HepG2 (cell line): ENCODE results near the gene LLGL2. TPM values are rescaled to one million over a fixed set of nuclear protein-coding genes. Genes with fewer than 3 reads are reported as not detected.

Experiments used
- CREM ChIP-seq, 2 experiments: sonication (generic) in 1 of 2; formaldehyde crosslinking in 1 of 2; IDR thresholded peaks; 2 replicates each; pipeline versions ENCODE4 v1.4.0 to v1.6.1; 2016 to 2020; ENCODE audit warnings: antibody characterized with exemption in 1 of 2, mild to moderate bottlenecking in 1 of 2, missing genetic modification reagents in 1 of 2
- FOXA1 ChIP-seq, 2 experiments: fragments of 450-650 bp in 1 of 2; sonication (generic) in 1 of 2; formaldehyde crosslinking in 1 of 2; IDR thresholded peaks; 2 replicates each; pipeline versions ENCODE4 v1.4.0 to v1.6.1; 2016 to 2020; ENCODE audit warnings: missing genetic modification reagents in 1 of 2
- HMGA1 ChIP-seq: sonication (generic); formaldehyde crosslinking; conservative IDR thresholded peaks from 2 replicates; pipeline ENCODE4 v1.4.0; 2020; ENCODE audit warnings: missing genetic modification reagents
- HNF4G ChIP-seq, 2 experiments: sonication (generic) in 1 of 2; formaldehyde crosslinking in 1 of 2; IDR thresholded peaks; 2 replicates each; pipeline versions ENCODE4 v1.4.0 to v1.6.1; 2011 to 2020; ENCODE audit warnings: borderline replicate concordance in 2 of 2, low read depth in 2 of 2, mild to moderate bottlenecking in 2 of 2, low read length in 1 of 2, missing genetic modification reagents in 1 of 2, moderate library complexity in 1 of 2
- MED13 ChIP-seq: sonication (generic); formaldehyde crosslinking; IDR thresholded peaks from 2 replicates; pipeline ENCODE4 v1.5.0; 2020; ENCODE audit warnings: missing genetic modification reagents
- NONO ChIP-seq, 2 experiments: fragments of 450-650 bp in 1 of 2; sonication (generic) in 1 of 2; formaldehyde crosslinking in 1 of 2; IDR thresholded peaks in 1 of 2; conservative IDR thresholded peaks in 1 of 2; 2 replicates each; pipeline versions ENCODE4 v1.6.1 to v1.8.0; 2017 to 2022; ENCODE audit warnings: mild to moderate bottlenecking in 1 of 2, missing genetic modification reagents in 1 of 2, moderate library complexity in 1 of 2
- PHF5A ChIP-seq: IDR thresholded peaks from one replicate; pipeline ENCODE4 v1.6.1; 2018; ENCODE audit warnings: low read depth, missing genetic modification reagents; ENCODE audit not compliant: unreplicated experiment
- PRMT3 ChIP-seq: sonication (generic); formaldehyde crosslinking; IDR thresholded peaks from 2 replicates; pipeline ENCODE4 v1.8.1; 2022; ENCODE audit warnings: low read depth, mild to moderate bottlenecking, moderate library complexity, missing genetic modification reagents, borderline replicate concordance
- PTBP1 ChIP-seq: fragments of 200-400 bp; formaldehyde crosslinking; IDR thresholded peaks from 2 replicates; pipeline ENCODE4 v1.6.1; 2018; ENCODE audit warnings: low read length, low read depth; ENCODE audit not compliant: poor library complexity, severe bottlenecking
- SIN3B ChIP-seq: fragments of 150-350 bp; IDR thresholded peaks from 2 replicates; pipeline ENCODE4 v1.6.1; 2014; ENCODE audit warnings: low read length
- SNAI1 ChIP-seq: sonication (generic); formaldehyde crosslinking; IDR thresholded peaks from 2 replicates; pipeline ENCODE4 v1.5.0; 2020; ENCODE audit warnings: mild to moderate bottlenecking, missing genetic modification reagents, borderline replicate concordance
- ZNF225 ChIP-seq: sonication (generic); formaldehyde crosslinking; IDR thresholded peaks from 2 replicates; pipeline ENCODE4 v1.4.0; 2020; ENCODE audit warnings: mild to moderate bottlenecking, missing genetic modification reagents
- ZNF230 ChIP-seq: sonication (generic); formaldehyde crosslinking; IDR thresholded peaks from 2 replicates; pipeline ENCODE4 v1.4.0; 2020; ENCODE audit warnings: mild to moderate bottlenecking, missing genetic modification reagents
- ZNF30 ChIP-seq: sonication (generic); formaldehyde crosslinking; IDR thresholded peaks from 2 replicates; pipeline ENCODE4 v1.5.0; 2020; ENCODE audit warnings: mild to moderate bottlenecking, missing genetic modification reagents
- ZNF335 ChIP-seq: sonication (generic); formaldehyde crosslinking; IDR thresholded peaks from 2 replicates; pipeline ENCODE4 v1.4.0; 2020; ENCODE audit warnings: missing genetic modification reagents
- ZNF354B ChIP-seq: sonication (generic); formaldehyde crosslinking; IDR thresholded peaks from 2 replicates; pipeline ENCODE4 v1.8.0; 2022; ENCODE audit warnings: mild to moderate bottlenecking, missing genetic modification reagents
- ZNF549 ChIP-seq: sonication (generic); formaldehyde crosslinking; IDR thresholded peaks from 2 replicates; pipeline ENCODE4 v1.5.0; 2020; ENCODE audit warnings: missing genetic modification reagents
- ZNF564 ChIP-seq: sonication (generic); formaldehyde crosslinking; IDR thresholded peaks from 2 replicates; pipeline ENCODE4 v1.8.1; 2023; ENCODE audit warnings: mild to moderate bottlenecking, missing genetic modification reagents
- ZNF572 ChIP-seq: sonication (generic); formaldehyde crosslinking; IDR thresholded peaks from 2 replicates; pipeline ENCODE4 v1.5.1; 2020; ENCODE audit warnings: mild to moderate bottlenecking, missing genetic modification reagents
- ZNF674 ChIP-seq: sonication (generic); formaldehyde crosslinking; IDR thresholded peaks from 2 replicates; pipeline ENCODE4 v1.5.0; 2020; ENCODE audit warnings: low read depth, mild to moderate bottlenecking, missing genetic modification reagents
- ZNF792 ChIP-seq: IDR thresholded peaks from 2 replicates; pipeline ENCODE4 v1.6.1; 2016
- ZNF883 ChIP-seq: sonication (generic); formaldehyde crosslinking; IDR thresholded peaks from 2 replicates; pipeline ENCODE4 v1.5.1; 2020; ENCODE audit warnings: mild to moderate bottlenecking, missing genetic modification reagents; ENCODE audit errors: not compliant biosample characterization
- ZSCAN20 ChIP-seq: sonication (generic); formaldehyde crosslinking; IDR thresholded peaks from 2 replicates; pipeline ENCODE4 v1.4.0; 2020; ENCODE audit warnings: missing genetic modification reagents, mild to moderate bottlenecking, borderline replicate concordance
- polyA plus RNA-seq, 8 experiments: library from polyadenylated mRNA; depleted of rRNA in 3 of 8; stranded (reverse) in 7 of 8; unstranded in 1 of 8; fragments of >200 nt; fragmentation: Illumina TruSeq in 4 of 8; extraction: Trizol in 4 of 8; gene quantifications; 2 replicates each; pipeline versions ENCODE4 v1.2.1 to v1.2.3, GENCODE V29; 2011 to 2016; ENCODE audit warnings: low read depth in 4 of 8, missing spikeins in 1 of 8, mixed read lengths in 1 of 8; ENCODE audit not compliant: insufficient read depth in 1 of 8
- total RNA-seq, 5 experiments: library from RNA; depleted of rRNA; stranded (reverse); fragments of >200 nt; fragmentation: Illumina TruSeq; extraction: Trizol; gene quantifications; 2 replicates each; pipeline ENCODE4 v1.2.3, GENCODE V29; 2016; ENCODE audit warnings: low read depth in 1 of 5
- TF ChIP-seq, protein P1 (sequence below): sonication (generic); formaldehyde crosslinking; IDR thresholded peaks from 2 replicates; pipeline ENCODE4 v1.8.0; 2022; ENCODE audit warnings: missing genetic modification reagents, mild to moderate bottlenecking, borderline replicate concordance
- TF ChIP-seq, protein P2 (sequence below): sonication (generic); formaldehyde crosslinking; IDR thresholded peaks from 2 replicates; pipeline ENCODE4 v1.8.0; 2022; ENCODE audit warnings: mild to moderate bottlenecking, missing genetic modification reagents, borderline replicate concordance
- TF ChIP-seq, protein P3 (sequence below): IDR thresholded peaks from 2 replicates; pipeline ENCODE4 v1.6.1; 2016; ENCODE audit warnings: low read depth, control low read depth

The LLGL2 gene
- total and polyA plus RNA-seq, 2 of the 13 experiments (the other 11 are each of a cell fraction or from before 2014, with no cell fraction given), result 83.0 to 86.7 TPM

DNA sequence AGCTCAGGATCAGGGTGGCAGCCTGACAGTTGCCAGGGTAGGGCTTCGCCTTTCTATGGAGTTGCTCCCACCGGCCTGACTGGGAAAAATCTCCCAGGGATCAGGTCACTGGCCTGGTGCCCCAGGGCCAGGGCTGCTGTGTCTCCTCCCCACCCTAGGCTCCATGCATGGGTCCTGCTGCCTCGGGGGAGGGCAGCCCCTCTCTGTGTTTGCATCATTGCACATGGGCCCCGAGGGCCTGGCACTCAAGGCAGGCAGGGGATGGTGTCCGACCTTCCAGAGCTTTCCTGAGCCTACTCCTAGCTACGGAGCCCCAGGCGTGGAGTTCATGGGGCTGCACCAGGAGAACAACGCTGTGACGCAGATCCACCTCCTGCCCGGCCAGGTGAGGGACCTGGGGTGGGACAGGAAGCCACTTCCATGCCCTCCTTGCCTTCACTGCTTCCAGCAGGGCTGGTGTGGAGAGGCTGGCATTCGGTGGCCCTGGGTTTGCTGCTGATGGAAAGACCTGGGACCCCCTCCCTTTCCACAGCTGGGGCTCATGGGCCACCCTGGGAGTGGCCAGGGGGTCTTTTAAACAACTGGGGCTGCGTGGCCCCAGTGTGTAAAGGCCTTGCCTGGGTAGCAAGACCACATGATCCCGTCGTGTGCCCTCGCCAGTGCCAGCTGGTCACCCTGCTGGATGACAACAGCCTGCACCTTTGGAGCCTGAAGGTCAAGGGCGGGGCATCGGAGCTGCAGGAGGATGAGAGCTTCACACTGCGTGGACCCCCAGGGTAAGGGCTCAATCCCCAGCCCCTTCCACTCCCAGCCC is 32.6 kb downstream of the LLGL2 start (continued):
- TF ChIP-seq NONO (IDR thresholded peaks at IDR 0.05) (no peak), NONO (CRISPR knock-in tag; conservative IDR thresholded peaks at IDR 0.05) (no peak), ZNF883 (CRISPR knock-in tag) (no peak), HMGA1 (no peak), MED13 (CRISPR knock-in tag) (no peak), PRMT3 (no peak), ZNF335 (CRISPR knock-in tag) (no peak), ZNF564 (no peak), ZNF354B (no peak), HNF4G (IDR thresholded peaks at IDR 0.05; ENCODE audit: borderline replicate concordance, low read depth, low read length) (no peak), HNF4G (CRISPR knock-in tag; IDR thresholded peaks at IDR 0.05; ENCODE audit: borderline replicate concordance, low read depth) (no peak), ZNF225 (CRISPR knock-in tag) (no peak), SNAI1 (CRISPR knock-in tag) (0 out of 2 replicates have a peak, but pooled peaks have one; percentile 17), ZNF792 (CRISPR knock-in tag) (no peak), SIN3B (no peak), ZNF549 (no peak), ZNF674 (CRISPR knock-in tag) (no peak), ZNF572 (CRISPR knock-in tag) (no peak), FOXA1 (IDR thresholded peaks at IDR 0.05) (no peak), FOXA1 (CRISPR knock-in tag; IDR thresholded peaks at IDR 0.05) (no peak), ZNF230 (CRISPR knock-in tag) (peak; percentile 84; the same call in 1 of the 2 replicates), ZSCAN20 (no peak), ZNF30 (CRISPR knock-in tag) (no peak), PTBP1 (no peak), PHF5A (CRISPR knock-in tag) (no peak), CREM (IDR thresholded peaks at IDR 0.05) (no peak), CREM (CRISPR knock-in tag; IDR thresholded peaks at IDR 0.05) (no peak)
- TF ChIP-seq, protein P1, sequence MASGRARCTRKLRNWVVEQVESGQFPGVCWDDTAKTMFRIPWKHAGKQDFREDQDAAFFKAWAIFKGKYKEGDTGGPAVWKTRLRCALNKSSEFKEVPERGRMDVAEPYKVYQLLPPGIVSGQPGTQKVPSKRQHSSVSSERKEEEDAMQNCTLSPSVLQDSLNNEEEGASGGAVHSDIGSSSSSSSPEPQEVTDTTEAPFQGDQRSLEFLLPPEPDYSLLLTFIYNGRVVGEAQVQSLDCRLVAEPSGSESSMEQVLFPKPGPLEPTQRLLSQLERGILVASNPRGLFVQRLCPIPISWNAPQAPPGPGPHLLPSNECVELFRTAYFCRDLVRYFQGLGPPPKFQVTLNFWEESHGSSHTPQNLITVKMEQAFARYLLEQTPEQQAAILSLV, result 0 out of 2 replicates have a peak, but pooled peaks have one; percentile 15
- TF ChIP-seq, protein P2, sequence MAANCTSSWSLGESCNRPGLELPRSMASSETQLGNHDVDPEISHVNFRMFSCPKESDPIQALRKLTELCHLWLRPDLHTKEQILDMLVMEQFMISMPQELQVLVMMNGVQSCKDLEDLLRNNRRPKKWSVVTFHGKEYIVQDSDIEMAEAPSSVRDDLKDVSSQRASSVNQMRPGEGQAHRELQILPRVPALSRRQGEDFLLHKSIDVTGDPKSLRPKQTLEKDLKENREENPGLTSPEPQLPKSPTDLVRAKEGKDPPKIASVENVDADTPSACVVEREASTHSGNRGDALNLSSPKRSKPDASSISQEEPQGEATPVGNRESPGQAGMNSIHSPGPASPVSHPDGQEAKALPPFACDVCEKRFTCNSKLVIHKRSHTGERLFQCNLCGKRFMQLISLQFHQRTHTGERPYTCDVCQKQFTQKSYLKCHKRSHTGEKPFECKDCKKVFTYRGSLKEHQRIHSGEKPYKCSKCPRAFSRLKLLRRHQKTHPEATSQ (CRISPR knock-in tag), result no peak
- TF ChIP-seq, protein P3, sequence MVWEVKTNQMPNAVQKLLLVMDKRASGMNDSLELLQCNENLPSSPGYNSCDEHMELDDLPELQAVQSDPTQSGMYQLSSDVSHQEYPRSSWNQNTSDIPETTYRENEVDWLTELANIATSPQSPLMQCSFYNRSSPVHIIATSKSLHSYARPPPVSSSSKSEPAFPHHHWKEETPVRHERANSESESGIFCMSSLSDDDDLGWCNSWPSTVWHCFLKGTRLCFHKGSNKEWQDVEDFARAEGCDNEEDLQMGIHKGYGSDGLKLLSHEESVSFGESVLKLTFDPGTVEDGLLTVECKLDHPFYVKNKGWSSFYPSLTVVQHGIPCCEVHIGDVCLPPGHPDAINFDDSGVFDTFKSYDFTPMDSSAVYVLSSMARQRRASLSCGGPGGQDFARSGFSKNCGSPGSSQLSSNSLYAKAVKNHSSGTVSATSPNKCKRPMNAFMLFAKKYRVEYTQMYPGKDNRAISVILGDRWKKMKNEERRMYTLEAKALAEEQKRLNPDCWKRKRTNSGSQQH (CRISPR knock-in tag), result peak; percentile 26; the same call in 1 of the 2 replicates
